Forelimb muscle (tissue), 1 donor: ENCODE results near the gene PELI2. TPM values are rescaled to one million over a fixed set of nuclear protein-coding genes. Genes with fewer than 3 reads are reported as not detected.

Source experiments
- DNase-seq: peaks from one replicate; pipeline ENCODE4 v3.0.0-alpha.2; 2013; ENCODE audit warnings: low read depth
- polyA plus RNA-seq: library from polyadenylated mRNA; unstranded; fragments of 120-200 nt; gene quantifications from one replicate; pipeline ENCODE4 v1.2.1, GENCODE V29; 2013; ENCODE audit not compliant: insufficient read length

PELI2 gene
- polyA plus RNA-seq, 1 donor = 3.7 TPM

- no peak for DNase-seq
These were observed 54.4 kb downstream of the PELI2 start for GRCh38 chr14:56172571-56172971.

- DNase-seq = no peak
These were observed 55.2 kb downstream of the PELI2 start for GRCh38 chr14:56173365-56173922.

- DNase-seq = no peak
These were observed 57.6 kb downstream of the PELI2 start for GRCh38 chr14:56175773-56176172.

- no peak for DNase-seq
These were observed 58.3 kb downstream of the PELI2 start for GRCh38 chr14:56176530-56176929.

- DNase-seq = no peak
These were observed 58.8 kb downstream of the PELI2 start for GRCh38 chr14:56177036-56177435.

GRCh38 chr14:56180754-56181542, 62.7 kb downstream of the PELI2 start:
- DNase-seq = no peak

- DNase-seq = no peak
These were observed 63.5 kb downstream of the PELI2 start for GRCh38 chr14:56181681-56182085.

GRCh38 chr14:56182410-56182809, 64.2 kb downstream of the PELI2 start:
- DNase-seq = no peak

GRCh38 chr14:56183631-56184157, 65.5 kb downstream of the PELI2 start:
- DNase-seq = no peak

- no peak for DNase-seq
These were observed 67.8 kb downstream of the PELI2 start for GRCh38 chr14:56185992-56186391.

GRCh38 chr14:56187736-56188135, 69.5 kb downstream of the PELI2 start:
- no peak for DNase-seq

GRCh38 chr14:56189307-56189706, 71.1 kb downstream of the PELI2 start:
- DNase-seq = no peak

- no peak for DNase-seq
These were observed 75.1 kb downstream of the PELI2 start for GRCh38 chr14:56193347-56193746.

GRCh38 chr14:56194042-56194441, 75.8 kb downstream of the PELI2 start:
- DNase-seq = no peak

GRCh38 chr14:56195223-56195622, 77.0 kb downstream of the PELI2 start:
- no peak for DNase-seq

- no peak for DNase-seq
These were observed 77.5 kb downstream of the PELI2 start for GRCh38 chr14:56195704-56196103.

- no peak for DNase-seq
These were observed 78.1 kb downstream of the PELI2 start for GRCh38 chr14:56196274-56196673.

GRCh38 chr14:56197150-56197549, 78.9 kb downstream of the PELI2 start:
- DNase-seq = no peak

- DNase-seq = no peak
These were observed 80.2 kb downstream of the PELI2 start for GRCh38 chr14:56198438-56198837.

- no peak for DNase-seq
These were observed 81.1 kb downstream of the PELI2 start for GRCh38 chr14:56199095-56199981.

- DNase-seq = no peak
These were observed 81.9 kb downstream of the PELI2 start for GRCh38 chr14:56199982-56200577.

- no peak for DNase-seq
These were observed 84.0 kb downstream of the PELI2 start for GRCh38 chr14:56202256-56202655.
